Suppressor macrophage treated with lipopolysaccharide for 1 hour (primary cell): ENCODE data around the gene CBFA2T3.
A peak's percentile ranks its signal among the peaks of the same experiment; 100 is the strongest.

Source experiments
- DNase-seq, 3 donors: peaks; one replicate each; pipeline ENCODE4 v3.0.0-alpha.2; 2020 to 2022

Gene CBFA2T3

DNA sequence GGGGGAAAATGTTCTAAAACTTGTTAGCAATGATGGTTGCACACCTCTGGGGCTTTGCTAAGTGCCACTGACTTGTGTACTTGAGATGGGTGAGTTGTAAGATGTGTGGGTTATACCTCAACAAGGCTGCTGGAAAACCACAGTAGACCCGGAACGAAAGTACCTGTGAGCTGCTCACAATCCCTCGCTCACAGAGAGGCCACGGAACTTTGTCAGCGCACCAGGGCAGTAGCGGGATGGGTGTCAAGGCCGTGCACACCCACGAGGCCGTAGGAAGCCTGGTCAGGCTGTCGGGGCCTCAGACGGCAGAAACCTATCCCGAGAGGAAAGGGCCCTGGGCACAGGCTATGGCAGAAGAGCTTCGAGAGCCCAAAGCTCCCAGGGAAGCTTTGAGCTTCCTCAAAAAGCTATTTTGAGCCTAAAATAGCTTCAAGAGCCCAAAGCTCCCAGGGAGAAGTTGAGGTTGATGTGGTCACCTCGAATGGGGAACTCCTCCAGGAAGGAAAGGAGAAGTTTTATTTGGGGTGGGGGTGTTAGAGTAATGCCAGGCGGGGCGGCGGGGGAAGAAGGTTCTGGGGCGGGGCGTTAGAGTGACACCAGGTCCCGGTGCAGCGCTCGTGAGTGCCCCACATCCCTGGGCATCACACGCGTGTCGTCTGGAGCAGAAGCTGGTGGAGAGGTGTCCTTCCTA is 19.0 kb downstream of the CBFA2T3 start:
- peak; percentile 87 to 92 (median 92) for DNase-seq

DNA sequence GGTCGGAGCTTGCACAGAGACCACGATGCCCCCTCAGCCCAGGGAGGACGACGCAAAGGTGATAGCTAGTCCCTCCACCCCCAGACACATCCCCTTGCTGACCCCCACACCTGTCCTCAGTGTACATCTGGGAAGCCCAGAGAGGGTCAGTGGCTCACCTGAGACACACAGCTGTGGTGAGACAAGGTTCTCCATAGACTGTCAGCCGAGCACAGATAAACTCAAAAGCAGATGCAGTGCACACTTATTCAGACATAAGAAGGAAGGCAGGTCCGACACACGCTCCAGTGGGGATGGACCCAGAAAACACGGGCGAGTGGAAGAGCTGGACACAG is 19.6 kb downstream of the CBFA2T3 start:
- no peak for DNase-seq

DNA sequence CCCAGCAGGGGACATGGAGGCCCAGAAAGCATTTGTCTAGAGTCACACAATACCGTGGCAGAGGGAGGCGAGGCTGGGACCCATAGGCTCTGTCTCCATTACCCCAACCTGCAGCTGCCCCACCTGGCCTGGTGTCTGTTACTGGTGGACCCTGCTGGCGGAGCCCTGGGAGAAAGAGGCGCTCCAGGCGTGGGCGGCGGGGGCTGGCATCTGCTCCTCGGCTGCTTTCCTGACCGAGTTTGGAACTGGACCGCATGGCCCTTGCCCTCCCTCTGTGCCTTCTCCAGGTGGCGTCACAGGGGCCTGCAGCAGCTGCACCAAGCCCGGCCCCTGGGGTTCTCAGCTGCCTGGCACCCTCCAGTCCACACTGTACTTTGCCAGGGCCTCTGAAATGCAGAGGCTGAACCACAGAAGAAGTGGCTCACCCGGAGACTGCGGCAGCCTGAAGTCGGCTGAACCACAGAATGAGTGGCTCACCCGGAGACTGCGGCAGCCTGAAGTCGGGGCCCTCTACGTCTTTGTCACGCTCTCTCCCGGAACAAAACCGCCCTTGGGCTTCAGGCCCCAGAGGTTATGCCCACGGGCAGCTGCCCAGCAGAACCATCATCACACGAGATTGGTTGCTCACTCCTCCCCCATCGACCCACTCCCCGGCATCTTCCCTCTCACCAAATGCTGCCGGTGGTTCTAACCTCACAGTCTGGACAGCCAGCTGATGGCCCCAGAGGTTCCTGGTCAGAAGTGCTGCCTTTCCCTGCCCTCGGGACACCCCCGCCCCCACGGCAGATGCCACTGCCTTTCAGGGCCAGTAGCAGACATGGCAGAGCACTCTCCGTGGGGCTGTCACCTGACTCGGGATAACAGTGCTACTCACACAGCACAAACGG is 20.2 kb downstream of the CBFA2T3 start:
- peak; percentile 61 to 67 (median 63) for DNase-seq

DNA sequence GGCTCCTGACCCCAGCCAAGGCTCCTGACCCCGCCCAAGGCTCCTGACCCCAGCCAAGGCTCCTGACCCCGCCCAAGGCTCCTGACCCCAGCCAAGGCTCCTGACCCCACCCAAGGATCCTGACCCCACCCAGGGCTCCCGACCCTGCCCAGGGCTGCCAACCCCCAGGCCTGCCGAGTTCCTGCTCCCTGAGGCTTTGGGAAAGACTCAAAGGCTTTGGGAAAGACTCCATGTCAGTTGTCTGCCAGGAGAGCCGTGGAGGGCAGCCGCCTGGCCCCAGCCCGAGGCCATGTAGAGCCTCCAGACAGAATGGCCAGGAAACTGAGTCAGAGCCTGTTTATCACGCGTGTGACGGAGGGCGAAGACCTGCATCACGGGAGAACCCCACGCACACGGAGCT is 21.1 kb downstream of the CBFA2T3 start:
- DNase-seq = no peak

DNA sequence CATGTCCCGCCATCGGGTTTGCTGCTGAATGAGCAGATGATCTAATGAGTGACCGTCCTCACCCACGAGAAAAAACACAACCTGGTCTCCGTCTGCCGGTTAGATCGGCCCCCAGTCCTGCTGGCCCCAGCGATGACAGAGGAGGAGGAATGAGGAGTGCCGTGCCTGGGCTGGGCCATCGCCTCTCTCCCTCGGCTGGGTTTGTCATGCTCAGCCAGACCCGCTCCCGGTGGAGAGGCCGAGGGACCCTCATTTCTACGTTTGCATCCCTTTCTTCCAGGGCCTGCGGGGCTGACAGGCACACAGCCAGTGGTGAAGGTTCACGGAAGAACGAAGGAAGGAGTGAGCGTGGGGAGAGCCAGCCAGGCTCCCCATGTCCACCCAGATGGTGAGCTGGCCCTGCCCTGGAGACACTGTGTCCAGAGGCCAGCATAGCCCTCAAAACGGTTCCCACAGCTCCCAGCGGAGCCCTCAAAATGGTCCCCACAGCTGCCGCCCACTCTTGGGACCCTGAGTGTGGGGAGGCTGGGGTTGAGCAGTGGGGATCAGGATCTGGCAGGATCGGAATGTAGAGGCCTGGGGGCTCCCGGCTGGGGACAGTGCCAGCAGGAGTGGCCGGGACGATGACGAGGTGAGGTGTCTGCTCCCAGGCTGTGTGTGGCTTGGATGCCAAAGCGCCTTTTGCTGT is 23.9 kb downstream of the CBFA2T3 start:
- DNase-seq = no peak

DNA sequence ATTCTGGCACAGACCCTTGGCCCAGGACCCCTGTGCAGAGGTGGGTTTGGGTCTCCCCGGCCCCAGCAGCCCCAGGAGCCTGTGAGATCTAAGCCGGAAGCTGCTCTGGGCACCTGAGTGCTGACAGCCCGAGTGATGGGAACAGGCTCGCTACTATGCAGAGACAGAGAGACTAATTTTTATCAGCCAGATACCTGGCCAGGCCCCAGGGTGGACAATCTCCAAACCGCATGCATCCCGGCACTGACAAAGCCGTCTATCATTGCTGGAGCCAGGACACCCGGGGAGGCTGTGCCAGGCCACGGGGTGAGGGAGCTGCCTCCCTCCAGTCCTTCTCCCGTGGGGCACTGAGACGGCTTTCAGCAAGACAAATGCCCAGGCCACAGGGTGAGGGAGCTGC is 25.0 kb downstream of the CBFA2T3 start:
- no peak for DNase-seq

DNA sequence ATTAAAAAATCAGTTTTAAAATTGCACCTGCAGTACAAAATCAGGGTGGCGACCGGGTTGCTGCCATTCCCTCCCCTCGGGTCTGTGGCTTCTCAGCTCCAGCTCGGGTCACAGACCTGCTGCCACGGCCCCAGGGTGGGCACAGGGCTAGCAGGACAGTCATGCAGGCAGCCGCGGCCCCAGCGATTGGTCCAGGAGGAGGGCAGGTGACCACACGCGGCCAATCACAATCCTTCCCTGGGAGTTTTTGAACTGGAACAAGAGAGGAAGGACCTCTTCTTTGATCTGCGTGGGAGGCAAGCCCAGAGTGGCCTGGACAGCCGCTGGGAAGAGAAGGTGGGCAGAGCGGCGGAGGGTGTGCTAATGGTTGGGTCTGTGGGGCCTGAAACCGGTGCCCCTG is 25.5 kb downstream of the CBFA2T3 start:
- DNase-seq = no peak

DNA sequence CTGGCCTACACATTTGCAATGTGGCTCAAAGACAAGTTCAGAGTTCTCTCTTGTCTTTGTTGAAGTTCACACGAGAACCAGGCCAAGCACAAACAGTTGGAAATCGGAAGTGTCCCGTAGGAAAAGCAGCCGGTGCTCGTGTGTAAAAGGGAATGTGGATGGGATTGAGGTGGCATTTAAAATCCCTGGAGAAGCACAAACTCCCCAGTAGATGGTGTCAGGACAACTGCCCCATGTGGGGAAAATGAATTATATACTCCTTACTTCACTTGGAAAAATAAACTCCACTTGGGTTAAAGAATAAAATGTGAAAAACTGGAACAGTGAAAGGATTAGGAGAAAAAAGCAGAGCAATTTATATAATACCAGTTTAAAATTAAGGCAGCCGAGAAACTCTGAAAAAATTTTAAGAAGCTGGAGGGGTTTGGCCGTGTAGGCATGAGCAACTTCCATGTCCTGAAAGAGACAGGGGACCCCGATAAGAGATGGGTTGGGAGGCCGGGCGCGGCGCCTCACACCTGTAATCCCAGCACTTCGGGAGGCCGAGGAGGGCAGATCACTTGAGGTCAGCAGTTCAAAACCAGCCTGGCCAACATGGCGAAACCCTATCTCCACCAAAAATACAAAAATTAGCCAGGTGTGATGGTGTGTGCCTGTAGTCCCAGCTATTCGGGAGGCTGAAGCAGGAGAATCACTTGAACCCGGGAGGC is 28.1 kb downstream of the CBFA2T3 start:
- no peak for DNase-seq

DNA sequence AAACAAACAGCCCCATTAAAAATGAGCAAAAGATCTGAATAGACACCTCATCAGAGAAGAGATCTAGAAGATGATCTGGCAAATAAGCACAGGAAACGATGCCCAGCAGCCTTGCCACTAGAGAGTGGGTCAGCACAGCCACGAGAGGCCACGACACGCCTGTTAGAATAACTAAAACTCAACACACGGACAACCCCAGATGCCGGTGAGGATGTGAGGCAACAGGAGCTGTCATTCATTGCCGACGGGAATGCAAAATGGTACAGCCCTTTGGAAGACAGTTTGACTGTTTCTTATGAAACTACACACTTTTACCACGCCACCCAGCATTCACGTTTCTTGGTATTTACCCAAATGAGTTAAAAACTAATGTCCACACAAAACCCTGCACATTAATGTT is 31.5 kb downstream of the CBFA2T3 start:
- no peak for DNase-seq

DNA sequence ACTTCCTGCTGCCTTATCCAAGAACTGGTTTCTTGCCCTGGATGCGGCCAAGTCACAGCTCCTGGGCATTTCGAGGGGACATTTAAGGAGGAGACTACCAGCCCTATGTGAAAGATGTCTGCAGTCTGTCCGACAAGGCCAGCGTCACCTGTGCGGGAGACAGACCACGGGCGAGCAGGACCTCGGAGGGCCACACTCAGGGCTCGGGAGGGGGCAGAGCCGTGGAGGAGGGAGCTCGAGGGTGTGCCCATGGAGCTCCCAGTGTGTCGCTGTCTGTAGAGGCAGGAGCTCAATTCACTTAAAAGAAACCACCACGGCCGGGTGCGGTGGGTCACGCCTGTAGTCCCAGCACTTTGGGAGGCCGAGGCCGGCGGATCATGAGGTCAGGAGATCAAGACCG is 33.3 kb downstream of the CBFA2T3 start:
- DNase-seq = no peak

DNA sequence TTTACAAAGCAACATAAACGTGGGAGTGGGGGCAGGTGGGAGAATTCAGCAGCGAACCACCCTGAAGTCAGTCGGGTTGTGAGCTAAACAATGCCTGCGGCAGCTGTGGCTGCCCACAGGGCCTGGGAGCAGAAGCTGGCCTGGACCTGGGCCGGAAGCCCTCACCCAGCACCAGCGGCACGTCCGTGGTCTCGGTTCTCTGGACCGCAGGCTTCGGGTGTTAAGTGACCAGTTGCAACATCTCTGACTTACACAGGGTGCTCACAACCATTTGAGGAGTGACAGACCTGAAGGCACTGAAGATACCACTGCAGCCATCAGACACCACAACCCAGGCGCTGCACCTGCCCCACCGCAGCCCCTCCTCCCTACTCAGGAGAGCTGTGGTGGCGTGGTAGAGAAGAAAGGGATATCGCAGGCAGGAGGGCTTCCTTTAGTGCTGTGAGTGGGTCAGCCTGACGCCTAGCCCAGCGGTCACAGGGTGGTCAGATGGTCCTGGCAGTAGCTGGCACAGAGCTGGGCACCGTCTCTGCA is 33.8 kb downstream of the CBFA2T3 start:
- no peak for DNase-seq

DNA sequence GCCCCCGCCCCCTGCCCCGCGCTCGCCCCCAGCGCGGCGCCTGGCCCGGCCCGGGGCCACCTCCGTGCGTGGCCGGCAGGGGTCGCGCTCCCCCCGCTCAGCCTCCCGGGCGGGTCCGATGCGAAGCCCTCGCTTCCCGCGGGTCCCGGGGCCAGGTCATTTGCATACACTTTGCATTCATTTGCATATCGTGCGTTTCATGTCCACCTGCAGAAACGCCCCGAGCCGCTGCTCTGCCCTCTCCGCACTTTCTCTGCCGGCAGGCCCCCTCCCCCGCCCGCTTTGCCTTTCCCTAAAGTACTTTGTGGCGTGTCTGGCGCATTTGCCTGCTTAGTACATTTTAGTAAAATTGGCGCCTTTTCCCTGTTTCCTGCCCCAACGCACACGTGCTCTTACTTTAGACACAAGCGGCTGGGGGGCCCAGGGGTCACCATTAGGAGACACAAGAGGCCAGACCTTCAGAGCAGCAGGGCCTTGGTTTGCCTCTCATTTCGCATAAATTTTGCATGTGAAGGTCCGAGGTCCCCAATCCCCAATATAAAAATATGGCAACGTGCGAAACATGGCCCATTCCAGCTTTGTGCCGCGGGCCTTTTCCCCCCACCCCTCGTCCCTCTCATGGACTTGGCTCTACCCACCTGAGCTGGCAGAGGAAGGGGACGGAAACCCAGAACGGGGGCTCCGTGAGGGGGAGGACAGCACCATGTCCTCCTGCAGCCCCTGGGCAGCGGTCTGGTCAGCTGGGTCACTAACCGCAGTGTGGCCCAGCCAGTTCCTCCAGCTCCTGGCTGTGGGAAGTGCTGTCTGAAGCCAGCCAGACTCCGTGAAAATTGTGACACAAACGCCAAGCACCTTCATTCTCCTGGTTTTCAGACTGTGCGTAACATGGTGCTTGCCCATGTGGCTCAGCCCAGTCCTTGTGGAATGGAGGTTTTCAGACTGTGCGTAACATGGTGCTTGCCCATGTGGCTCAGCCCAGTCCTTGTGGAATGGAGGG is 34.8 kb downstream of the CBFA2T3 start:
- peak; percentile 60 to 86 (median 70) for DNase-seq

DNA sequence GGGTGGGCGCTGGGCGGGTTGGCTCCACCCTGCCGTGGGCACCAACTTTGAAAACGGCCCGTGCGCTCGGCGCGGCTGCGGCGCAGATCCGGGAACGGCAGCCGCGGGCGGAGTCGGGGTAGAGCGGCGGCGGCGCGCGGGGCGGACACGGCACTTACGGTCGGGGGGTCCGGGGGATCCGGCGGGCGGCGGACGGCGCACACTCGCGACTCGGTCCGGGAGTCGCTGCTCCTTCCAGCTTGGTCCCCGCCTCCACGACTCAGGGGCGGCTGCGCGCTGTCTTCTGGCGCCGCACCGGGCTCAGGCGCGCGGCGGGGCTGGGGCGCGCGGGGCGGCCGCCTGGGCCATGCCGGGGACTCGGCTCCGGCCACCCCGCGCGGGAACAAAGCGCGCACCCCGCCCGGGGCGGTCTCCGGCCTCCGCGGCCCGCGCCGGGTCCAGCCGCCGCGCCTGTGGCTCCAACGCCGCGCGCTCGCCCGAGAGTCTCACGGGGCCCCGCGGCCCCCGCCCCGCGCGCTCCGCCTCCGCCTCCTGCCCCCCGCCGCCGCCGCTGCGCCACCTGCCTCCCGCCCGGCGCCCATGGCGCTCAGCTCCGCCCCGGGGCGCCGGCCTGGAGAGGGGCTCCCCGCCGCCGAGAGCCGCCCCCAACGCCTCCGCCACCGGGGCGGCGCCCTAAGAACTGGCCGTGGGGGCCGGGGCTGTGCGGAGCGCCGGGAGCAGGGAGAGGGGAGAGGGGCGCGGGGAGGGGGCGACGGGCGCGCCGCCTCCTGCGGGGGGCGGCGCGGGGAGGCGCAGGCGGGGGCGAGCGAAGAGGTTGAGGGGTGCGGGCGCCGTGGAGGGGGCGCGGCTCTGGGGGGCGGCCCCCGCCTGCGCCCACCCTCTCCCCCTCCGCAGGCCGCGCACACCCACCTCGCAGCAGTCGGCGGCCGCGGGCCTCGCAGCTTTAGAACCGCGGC is 35.9 kb downstream of the CBFA2T3 start:
- DNase-seq = peak in 1 of 3 donors; percentile 62

DNA sequence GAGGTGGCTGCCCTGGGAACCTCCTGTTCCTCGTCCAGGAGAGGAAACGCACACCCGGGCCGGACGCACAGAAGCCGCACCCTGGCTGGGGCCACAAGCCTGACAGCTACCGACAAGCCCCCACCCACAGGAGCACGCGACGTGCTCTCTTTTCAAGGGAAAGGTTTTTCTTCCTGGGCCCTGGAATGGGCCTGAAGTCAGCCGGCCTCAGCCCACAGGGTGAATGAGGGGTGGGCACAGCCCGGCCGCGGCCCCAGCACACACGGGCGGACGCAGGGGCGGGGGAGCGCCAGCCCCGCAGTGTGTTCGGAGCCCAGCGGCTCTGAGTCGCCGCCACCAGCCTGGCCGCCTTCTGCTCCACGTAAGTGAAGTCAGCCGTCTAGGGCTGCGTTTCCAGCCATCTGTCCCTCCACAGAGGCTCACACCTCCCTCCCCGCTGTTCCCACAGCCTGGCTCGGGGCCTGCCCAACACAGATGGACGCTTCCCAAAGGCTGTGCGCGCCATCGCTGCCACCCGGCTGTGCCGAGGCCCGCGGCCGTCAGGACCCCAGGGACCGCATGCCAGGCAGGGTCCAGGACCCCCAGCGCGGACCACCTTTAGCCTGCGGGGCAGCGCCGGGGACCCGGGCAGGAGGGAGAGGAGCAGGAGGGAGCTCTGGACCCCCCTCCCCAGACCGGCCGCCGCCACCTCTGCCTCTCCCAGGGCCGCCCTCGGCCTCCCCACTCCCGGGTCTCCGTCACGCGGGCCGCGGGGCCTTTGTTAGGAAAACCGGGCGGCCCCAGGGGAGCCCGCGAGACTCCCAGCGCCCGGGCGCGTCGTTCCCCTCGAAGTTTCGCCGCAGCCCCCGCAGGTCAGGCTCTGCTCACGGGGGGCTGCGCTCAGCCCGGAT is 36.8 kb downstream of the CBFA2T3 start:
- peak in 1 of 3 donors; percentile 52 for DNase-seq

DNA sequence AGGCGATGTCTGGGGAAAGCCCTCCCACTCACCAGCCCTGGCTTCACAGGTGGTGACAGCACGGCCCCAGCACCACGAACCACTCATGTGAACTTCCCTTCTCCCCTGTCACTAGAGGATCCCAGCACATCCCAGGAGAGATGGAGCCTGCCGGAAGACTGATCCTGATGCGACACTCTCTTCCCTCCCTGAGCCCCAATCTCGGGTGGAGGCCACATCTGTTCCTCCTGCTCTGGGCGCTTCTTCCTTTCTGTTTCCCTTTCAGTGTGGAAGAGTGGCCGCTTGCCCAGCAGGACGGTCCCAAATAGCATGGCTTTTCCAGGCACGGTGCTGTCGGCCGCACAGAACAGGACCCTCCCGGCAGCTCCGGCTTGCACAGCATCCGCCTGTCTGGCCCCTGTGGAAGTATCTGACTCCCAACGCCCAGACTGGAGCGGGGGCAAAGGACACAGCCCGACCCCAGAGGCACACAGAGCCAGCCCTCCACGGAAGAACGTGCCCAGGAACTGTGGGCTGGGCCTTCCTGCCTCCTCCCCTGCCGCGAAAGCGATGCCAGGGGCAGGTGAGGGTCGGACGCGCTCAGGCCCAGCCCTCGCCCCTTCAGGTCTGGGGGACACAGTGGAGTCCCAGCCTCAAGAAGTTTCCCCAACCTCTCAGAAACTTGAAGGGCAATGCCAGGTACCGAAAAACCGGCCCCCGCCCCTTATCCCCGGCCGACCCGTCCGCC is 37.6 kb downstream of the CBFA2T3 start:
- peak; percentile 51 to 71 (median 57) for DNase-seq

DNA sequence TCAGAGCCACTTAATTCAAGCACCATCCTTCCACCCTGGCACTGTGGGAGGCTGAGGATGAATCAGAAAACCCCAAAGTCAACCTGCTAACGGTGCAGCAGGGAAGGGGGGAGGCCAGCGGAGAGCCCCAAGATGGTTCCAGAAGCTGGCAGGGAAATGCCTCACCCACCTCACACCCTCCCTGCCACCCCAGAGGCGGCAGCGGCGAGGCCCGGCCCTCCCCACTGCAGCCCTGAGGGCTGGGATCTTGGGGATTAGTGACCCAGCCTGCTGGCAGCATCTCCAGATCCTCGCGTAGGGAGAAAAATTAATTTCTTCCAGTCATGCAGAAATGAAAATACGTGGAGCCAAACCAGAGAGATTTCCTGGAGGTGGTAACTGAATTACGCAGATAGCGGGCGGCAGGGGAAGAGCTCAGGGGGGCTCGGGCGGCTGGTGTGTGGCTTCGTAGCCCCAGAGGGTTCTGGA is 38.2 kb downstream of the CBFA2T3 start:
- peak in 2 of 3 donors; percentile 31 to 40 for DNase-seq

DNA sequence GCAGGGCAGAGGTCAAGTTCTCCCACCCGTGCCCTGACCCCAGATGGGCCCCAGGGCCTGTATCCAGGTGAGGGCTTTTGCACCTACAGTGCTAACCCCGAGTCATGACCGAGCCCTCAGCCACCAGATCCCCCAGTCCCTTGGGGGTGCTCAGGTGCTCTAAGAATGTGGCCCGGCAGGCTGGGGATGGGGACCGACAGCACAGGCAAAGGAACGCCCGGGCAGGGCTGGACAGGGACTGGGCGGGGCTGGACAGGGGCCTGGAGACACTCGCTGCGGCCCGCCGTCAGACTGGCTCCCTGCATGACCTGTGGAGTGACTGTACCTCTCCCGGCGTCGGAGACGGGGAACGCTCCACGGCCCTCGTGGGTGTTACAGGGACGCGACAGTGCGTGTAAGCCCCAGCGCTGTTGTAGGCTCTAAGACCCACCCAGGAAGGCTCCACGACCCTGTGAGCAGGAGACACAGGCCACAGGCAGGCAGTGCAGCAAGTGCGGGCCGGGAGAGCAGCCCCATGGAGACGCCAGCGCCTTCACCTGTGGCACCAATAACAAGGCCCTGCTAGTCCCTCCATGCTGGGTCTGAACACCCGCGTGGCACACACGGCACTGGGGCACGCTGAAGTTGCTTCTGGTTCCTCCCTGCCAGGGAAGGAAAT is 38.8 kb downstream of the CBFA2T3 start:
- DNase-seq = no peak

DNA sequence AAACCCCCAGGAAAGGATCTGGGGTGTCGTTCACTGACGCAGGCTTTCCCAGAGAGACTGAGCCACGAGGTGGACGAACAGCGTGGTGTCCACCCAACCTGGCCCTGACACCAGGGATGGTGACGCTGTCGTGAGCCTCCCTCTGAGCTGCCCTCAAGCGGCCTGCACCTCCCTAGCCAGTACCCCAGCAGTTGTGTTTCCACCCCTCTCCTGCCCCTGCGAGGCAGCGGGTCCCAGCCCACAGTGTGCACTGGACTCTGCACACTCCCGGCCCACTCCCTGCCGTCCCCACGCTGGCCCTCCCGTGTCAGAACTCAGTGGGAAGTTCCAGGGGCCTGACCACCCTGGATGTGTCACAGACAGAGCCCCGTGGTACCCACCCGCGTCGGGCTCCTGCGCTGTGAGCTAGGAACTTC is 39.8 kb downstream of the CBFA2T3 start:
- peak in 2 of 3 donors; percentile 46 to 50 for DNase-seq
